ENCODE measurements around the gene ATXN10.
"Not testable (repeated sequence)": the region's sequence is repeated elsewhere in the genome, so short reads cannot be mapped to it uniquely, and the experiment has no call there.

Gene ATXN10

DNA sequence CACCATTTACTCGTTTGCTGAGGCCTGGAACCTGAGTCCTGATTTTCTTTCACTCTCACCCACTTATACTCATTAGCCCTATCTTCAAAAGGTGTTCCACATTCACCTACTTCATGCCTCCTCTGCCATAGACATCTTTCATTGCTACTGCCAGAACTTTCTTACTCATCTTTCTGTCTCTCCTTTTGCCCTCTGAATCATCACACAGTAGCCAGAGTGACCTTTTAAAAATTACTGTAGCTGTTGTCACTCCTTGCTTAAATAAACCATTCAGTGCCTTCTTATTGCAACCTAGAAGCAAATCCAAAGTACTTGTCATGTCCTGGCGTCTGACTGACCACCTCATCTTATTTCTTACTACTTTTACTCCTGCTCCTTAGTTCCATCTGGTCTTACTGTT is 38.2 kb downstream of the ATXN10 start:
- Histone ChIP-seq H3K9me3 (ENCODE audit: insufficient read depth, low read depth, low read length) (no peaks in the 10 kb centered on the region), H3K4me2 (ENCODE audit: low read depth, low read length, poor library complexity, severe bottlenecking) (no peak overlapping the region), H3K4me3 (ENCODE audit: low read length, poor library complexity, severe bottlenecking) (no peak overlapping the region), H3K4me1 (ENCODE audit: insufficient read depth, low read length, poor library complexity, severe bottlenecking) (peaks cover 12% of the 10 kb centered on the region), H3K36me3 (ENCODE audit: insufficient read depth, low read length) (peaks cover 79% of the 10 kb centered on the region; the same call in 1 of the 2 replicates), H3K79me2 (ENCODE audit: insufficient read depth, low read length) (peaks cover 56% of the 10 kb centered on the region), H3F3A (ENCODE audit: low read depth) (no peaks in the 10 kb centered on the region), H3K27me3 (ENCODE audit: insufficient read depth, low read length, poor library complexity, severe bottlenecking) (no peaks in the 10 kb centered on the region), H3K9ac (ENCODE audit: low read depth, low read length, poor library complexity, severe bottlenecking) (no peak overlapping the region), H2AFZ (ENCODE audit: low read length) (no peak overlapping the region), H3K9me2 (replicated peaks; ENCODE audit: low read depth, low read length) (no peaks in the 10 kb centered on the region), H4K20me1 (ENCODE audit: insufficient read depth, low read length, poor library complexity, severe bottlenecking) (peaks cover 26% of the 10 kb centered on the region)
- no peak for TF ChIP-seq EZH2phosphoT487 (IDR thresholded peaks at IDR 0.05; ENCODE audit: borderline replicate concordance)
- no peak for TF ChIP-seq CTCF (conservative IDR thresholded peaks at IDR 0.05; ENCODE audit: low read length)

DNA sequence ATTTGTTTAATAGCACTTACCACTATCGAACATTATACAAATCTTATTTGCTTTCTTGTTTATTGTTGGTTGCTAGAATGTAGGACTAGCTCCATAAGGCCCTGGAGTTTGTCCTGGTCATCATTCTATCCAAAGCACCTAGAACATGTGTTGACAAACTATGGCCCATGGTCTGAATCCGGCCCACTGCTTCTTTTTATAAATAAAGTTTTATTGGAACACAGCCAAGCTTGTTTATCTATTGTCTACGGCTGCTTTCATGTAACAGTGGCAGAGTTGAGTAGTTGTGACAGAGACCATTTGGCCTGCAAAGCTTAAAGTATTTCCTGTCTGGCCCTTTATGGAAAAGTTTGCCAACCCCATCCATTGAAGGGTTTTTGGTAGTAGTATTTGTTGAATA is 38.8 kb downstream of the ATXN10 start:
- peaks cover 12% of the 10 kb centered on the region for H3K4me1 ChIP-seq (ENCODE audit: insufficient read depth, low read length, poor library complexity, severe bottlenecking)
- H3K9ac ChIP-seq (ENCODE audit: low read depth, low read length, poor library complexity, severe bottlenecking) = no peak overlapping the region
- H3K4me3 ChIP-seq (ENCODE audit: low read length, poor library complexity, severe bottlenecking) = no peak overlapping the region
- no peaks in the 10 kb centered on the region for H3K9me3 ChIP-seq (ENCODE audit: insufficient read depth, low read depth, low read length)
- peaks cover 62% of the 10 kb centered on the region for H3K79me2 ChIP-seq (ENCODE audit: insufficient read depth, low read length)
- H4K20me1 ChIP-seq (ENCODE audit: insufficient read depth, low read length, poor library complexity, severe bottlenecking) = peaks cover 23% of the 10 kb centered on the region
- H3K27me3 ChIP-seq (ENCODE audit: insufficient read depth, low read length, poor library complexity, severe bottlenecking) = no peaks in the 10 kb centered on the region
- no peak overlapping the region for H3K4me2 ChIP-seq (ENCODE audit: low read depth, low read length, poor library complexity, severe bottlenecking)
- peaks cover 79% of the 10 kb centered on the region; the same call in 1 of the 2 replicates for H3K36me3 ChIP-seq (ENCODE audit: insufficient read depth, low read length)
- no peaks in the 10 kb centered on the region for H3F3A ChIP-seq (ENCODE audit: low read depth)
- no peaks in the 10 kb centered on the region for H3K9me2 ChIP-seq (replicated peaks; ENCODE audit: low read depth, low read length)
- H2AFZ ChIP-seq (ENCODE audit: low read length) = no peak overlapping the region
- no peak for TF ChIP-seq EZH2phosphoT487 (IDR thresholded peaks at IDR 0.05; ENCODE audit: borderline replicate concordance)
- no peak for TF ChIP-seq CTCF (conservative IDR thresholded peaks at IDR 0.05; ENCODE audit: low read length)

DNA sequence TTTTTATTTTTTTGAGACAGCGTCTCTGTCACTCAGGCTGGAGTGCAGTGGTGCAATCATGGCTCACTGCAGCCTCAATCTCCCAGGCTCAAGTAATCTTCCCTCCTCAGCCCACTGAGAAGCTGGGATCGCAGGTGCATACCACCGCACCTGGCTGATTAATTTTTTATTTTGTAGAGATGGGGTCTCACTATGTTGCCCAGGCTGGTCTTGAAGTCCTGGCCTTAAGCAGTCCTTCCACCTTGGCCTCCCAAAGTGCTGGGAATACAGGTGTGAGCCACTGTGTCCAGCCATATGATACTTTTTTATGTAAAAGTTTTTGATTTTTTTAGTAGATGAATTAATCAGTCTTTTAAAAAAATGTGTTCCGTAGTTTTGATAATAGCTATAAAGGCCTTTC is 42.8 kb downstream of the ATXN10 start:
- peaks cover 50% of the 10 kb centered on the region for H3K79me2 ChIP-seq (ENCODE audit: insufficient read depth, low read length)
- peaks cover 27% of the 10 kb centered on the region for H4K20me1 ChIP-seq (ENCODE audit: insufficient read depth, low read length, poor library complexity, severe bottlenecking)
- not testable (repeated sequence) for H3K4me1 ChIP-seq (ENCODE audit: insufficient read depth, low read length, poor library complexity, severe bottlenecking); H3K4me2 ChIP-seq (ENCODE audit: low read depth, low read length, poor library complexity, severe bottlenecking); H3K9me2 ChIP-seq (replicated peaks; ENCODE audit: low read depth, low read length); H3K9ac ChIP-seq (ENCODE audit: low read depth, low read length, poor library complexity, severe bottlenecking); H3K4me3 ChIP-seq (ENCODE audit: low read length, poor library complexity, severe bottlenecking); H3F3A ChIP-seq (ENCODE audit: low read depth); H2AFZ ChIP-seq (ENCODE audit: low read length); H3K9me3 ChIP-seq (ENCODE audit: insufficient read depth, low read depth, low read length); H3K27me3 ChIP-seq (ENCODE audit: insufficient read depth, low read length, poor library complexity, severe bottlenecking)
- peaks cover 67% of the 10 kb centered on the region for H3K36me3 ChIP-seq (ENCODE audit: insufficient read depth, low read length)

- no peak for TF ChIP-seq CTCF (conservative IDR thresholded peaks at IDR 0.05; ENCODE audit: low read length)
- Histone ChIP-seq H3K4me3 (ENCODE audit: low read length, poor library complexity, severe bottlenecking) (no peak overlapping the region), H3K4me1 (ENCODE audit: insufficient read depth, low read length, poor library complexity, severe bottlenecking) (no peaks in the 10 kb centered on the region), H3K27me3 (ENCODE audit: insufficient read depth, low read length, poor library complexity, severe bottlenecking) (no peaks in the 10 kb centered on the region), H3K9ac (ENCODE audit: low read depth, low read length, poor library complexity, severe bottlenecking) (no peak overlapping the region), H3F3A (ENCODE audit: low read depth) (0 out of 2 replicates have a peak, but pooled peaks cover 4% of the 10 kb centered on the region), H3K79me2 (ENCODE audit: insufficient read depth, low read length) (peaks cover 27% of the 10 kb centered on the region), H3K36me3 (ENCODE audit: insufficient read depth, low read length) (peaks cover 65% of the 10 kb centered on the region), H3K4me2 (ENCODE audit: low read depth, low read length, poor library complexity, severe bottlenecking) (no peak overlapping the region), H2AFZ (ENCODE audit: low read length) (no peak overlapping the region), H3K9me3 (ENCODE audit: insufficient read depth, low read depth, low read length) (no peaks in the 10 kb centered on the region), H4K20me1 (ENCODE audit: insufficient read depth, low read length, poor library complexity, severe bottlenecking) (peaks cover 19% of the 10 kb centered on the region), H3K9me2 (replicated peaks; ENCODE audit: low read depth, low read length) (no peaks in the 10 kb centered on the region)
Measured at GRCh38 chr22:45717789-45718188, 46.2 kb downstream of the ATXN10 start.
